Mesothelial cell of epicardium (in vitro differentiated cells): ENCODE measurements around the gene CLPTM1. TPM values are rescaled to one million over a fixed set of nuclear protein-coding genes. Genes with fewer than 3 reads are reported as not detected.

Experiments used
- DNase-seq, 2 experiments: peaks; one replicate each; pipeline ENCODE4 v3.0.0; 2021; ENCODE audit warnings: low spot score in 2 of 2; ENCODE audit not compliant: unreplicated experiment in 2 of 2
- H3K27ac Mint-ChIP-seq: 2 replicates; pipeline ENCODE4 v1.8.0; 2021; ENCODE audit warnings: mixed read lengths
- H3K27me3 Mint-ChIP-seq: 2 replicates; pipeline ENCODE4 v1.8.0; 2021; ENCODE audit warnings: low read depth, mixed read lengths
- H3K36me3 Mint-ChIP-seq: 2 replicates; pipeline ENCODE4 v1.8.0; 2021; ENCODE audit warnings: mixed read lengths
- H3K4me1 Mint-ChIP-seq: 2 replicates; pipeline ENCODE4 v1.8.0; 2021; ENCODE audit warnings: mixed read lengths
- H3K4me3 Mint-ChIP-seq: 2 replicates; pipeline ENCODE4 v1.8.0; 2021; ENCODE audit warnings: mild to moderate bottlenecking, moderate library complexity, mixed read lengths
- H3K9me3 Mint-ChIP-seq: 2 replicates; pipeline ENCODE4 v1.8.0; 2021; ENCODE audit warnings: mixed read lengths
- total RNA-seq: library from RNA; stranded (reverse); gene quantifications from 3 replicates; pipeline ENCODE4 v1.2.1, GENCODE V29; 2021
- TF ChIP-seq, protein P1 (sequence below): fragments of 200-600 bp; sonication (generic); IDR thresholded peaks from one replicate; pipeline ENCODE4 v1.5.0; 2021; ENCODE audit warnings: antibody characterized with exemption; ENCODE audit not compliant: unreplicated experiment

Gene CLPTM1
- total RNA-seq, 1 donor from 2014 or later: 85.6 TPM

DNA sequence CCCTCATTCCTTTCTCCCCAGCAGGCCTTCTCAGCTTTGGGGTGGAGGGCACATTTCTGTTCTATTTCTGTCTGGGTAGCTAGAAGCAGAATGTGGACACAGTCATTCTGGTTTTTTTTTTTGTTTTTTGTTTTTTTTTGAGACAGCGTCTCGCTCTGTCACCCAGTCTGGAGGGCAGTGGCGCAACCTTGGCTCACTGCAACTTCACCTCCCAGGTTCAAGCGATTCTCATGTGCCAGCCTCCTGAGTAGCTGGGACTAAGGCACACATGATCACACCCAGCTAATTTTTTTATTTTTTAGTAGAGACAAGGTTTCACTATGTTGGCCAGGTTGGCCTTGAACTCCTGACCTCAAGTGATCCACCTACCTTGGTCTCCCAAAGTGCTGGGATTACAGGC, 20.3 kb downstream of the CLPTM1 start:
- Mint-ChIP-seq H3K27ac (no peak overlapping the region), H3K9me3 (no peaks in the 10 kb centered on the region), H3K4me1 (no peaks in the 10 kb centered on the region), H3K27me3 (no peaks in the 10 kb centered on the region), H3K36me3 (peaks cover 24% of the 10 kb centered on the region), H3K4me3 (no peak overlapping the region)
- TF ChIP-seq, protein P1, sequence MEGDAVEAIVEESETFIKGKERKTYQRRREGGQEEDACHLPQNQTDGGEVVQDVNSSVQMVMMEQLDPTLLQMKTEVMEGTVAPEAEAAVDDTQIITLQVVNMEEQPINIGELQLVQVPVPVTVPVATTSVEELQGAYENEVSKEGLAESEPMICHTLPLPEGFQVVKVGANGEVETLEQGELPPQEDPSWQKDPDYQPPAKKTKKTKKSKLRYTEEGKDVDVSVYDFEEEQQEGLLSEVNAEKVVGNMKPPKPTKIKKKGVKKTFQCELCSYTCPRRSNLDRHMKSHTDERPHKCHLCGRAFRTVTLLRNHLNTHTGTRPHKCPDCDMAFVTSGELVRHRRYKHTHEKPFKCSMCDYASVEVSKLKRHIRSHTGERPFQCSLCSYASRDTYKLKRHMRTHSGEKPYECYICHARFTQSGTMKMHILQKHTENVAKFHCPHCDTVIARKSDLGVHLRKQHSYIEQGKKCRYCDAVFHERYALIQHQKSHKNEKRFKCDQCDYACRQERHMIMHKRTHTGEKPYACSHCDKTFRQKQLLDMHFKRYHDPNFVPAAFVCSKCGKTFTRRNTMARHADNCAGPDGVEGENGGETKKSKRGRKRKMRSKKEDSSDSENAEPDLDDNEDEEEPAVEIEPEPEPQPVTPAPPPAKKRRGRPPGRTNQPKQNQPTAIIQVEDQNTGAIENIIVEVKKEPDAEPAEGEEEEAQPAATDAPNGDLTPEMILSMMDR: no peak
- no peak for DNase-seq

DNA sequence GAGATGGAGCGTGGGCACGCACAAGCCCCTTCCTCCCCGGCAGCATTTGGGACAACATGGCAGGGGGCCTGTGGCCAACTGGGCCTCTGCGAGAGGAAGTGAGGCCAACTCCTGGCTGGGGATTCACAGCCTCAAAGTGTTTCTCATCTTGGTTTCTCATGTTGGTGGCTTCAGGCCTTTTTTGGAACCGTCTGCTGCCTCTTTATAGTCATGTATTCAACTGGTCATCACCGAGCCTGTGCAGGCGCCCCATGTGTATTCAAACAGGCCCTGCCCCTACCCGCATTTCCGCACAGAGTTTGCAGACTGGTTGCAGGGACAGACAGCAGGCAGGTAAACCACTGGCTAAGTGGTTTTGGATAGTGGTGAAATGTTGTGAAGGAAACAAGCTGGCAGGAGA, 28.8 kb downstream of the CLPTM1 start:
- DNase-seq: no peak
- Mint-ChIP-seq H3K9me3 (no peaks in the 10 kb centered on the region), H3K27ac (no peak overlapping the region), H3K4me1 (no peaks in the 10 kb centered on the region), H3K4me3 (no peak overlapping the region), H3K36me3 (peaks cover 12% of the 10 kb centered on the region), H3K27me3 (no peaks in the 10 kb centered on the region)
- TF ChIP-seq, protein P1: no peak

DNA sequence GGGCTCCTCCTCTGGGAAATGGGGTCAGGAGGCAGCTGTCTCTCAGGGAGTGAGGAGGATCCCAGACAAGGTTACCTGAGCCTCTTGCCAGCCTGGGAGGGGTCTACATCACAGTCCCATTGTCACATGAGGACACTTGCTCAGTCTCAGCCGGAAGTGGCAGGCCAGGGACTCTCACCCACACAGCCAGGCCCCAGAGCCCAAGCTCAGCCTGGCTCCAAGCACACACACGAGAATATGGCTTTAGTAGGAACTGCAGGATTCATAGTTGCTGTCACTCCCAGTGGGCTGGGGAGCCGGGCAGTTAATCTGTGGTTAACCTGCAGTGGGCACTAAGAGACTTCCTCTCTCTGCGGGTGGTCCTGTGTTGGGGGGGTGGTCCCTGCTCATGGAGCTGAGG, 30.3 kb downstream of the CLPTM1 start:
- no peaks in the 10 kb centered on the region for H3K4me1 Mint-ChIP-seq
- no peak overlapping the region for H3K27ac Mint-ChIP-seq
- TF ChIP-seq, protein P1: no peak
- H3K9me3 Mint-ChIP-seq: no peaks in the 10 kb centered on the region
- H3K36me3 Mint-ChIP-seq: peaks cover 11% of the 10 kb centered on the region
- DNase-seq: no peak
- H3K27me3 Mint-ChIP-seq: no peaks in the 10 kb centered on the region
- no peak overlapping the region for H3K4me3 Mint-ChIP-seq

DNA sequence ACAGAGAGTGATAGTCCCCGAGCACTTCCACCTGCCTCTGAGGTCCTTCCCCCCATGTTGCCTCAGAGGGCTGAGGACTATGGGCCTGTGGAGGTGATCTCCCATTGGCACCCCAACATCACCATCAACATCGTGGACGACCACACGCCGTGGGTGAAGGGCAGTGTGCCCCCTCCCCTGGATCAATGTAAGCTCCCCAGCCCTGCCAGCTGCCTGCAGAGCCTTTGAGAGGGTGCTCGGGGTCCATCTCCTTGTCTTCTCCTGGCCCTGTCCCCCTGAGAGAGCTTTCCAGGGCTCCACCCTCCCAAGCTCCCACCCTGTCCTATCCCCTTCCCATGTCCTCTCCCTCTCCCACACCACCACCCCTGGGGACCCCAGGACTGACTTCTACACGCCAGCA, 31.2 kb downstream of the CLPTM1 start:
- H3K36me3 Mint-ChIP-seq: peaks cover 11% of the 10 kb centered on the region
- no peaks in the 10 kb centered on the region for H3K9me3 Mint-ChIP-seq
- H3K4me1 Mint-ChIP-seq: no peaks in the 10 kb centered on the region
- TF ChIP-seq, protein P1: no peak
- no peaks in the 10 kb centered on the region for H3K27me3 Mint-ChIP-seq
- no peak overlapping the region for H3K27ac Mint-ChIP-seq
- H3K4me3 Mint-ChIP-seq: no peak overlapping the region
- DNase-seq: no peak

DNA sequence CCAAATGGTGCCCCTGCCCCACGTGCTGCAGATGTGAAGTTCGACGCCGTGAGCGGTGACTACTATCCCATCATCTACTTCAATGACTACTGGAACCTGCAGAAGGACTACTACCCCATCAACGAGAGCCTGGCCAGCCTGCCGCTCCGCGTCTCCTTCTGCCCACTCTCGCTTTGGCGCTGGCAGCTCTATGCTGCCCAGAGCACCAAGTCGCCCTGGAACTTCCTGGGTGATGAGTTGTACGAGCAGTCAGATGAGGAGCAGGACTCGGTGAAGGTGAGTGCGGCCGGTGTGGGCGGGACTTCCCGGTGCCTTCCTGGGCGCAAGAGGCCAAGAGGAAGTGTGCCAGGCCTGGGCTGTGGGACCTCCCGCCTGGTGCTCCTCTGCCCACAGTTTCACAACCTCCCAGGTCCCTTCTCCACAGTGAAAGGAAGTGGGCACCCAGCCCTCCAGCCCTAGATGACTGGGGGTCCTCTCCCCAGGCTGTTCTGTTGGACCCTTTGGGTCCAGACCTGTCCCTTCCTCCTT, 32.0 kb downstream of the CLPTM1 start:
- TF ChIP-seq, protein P1: no peak
- Mint-ChIP-seq H3K36me3 (peaks cover 15% of the 10 kb centered on the region), H3K9me3 (no peaks in the 10 kb centered on the region), H3K27me3 (no peaks in the 10 kb centered on the region), H3K27ac (no peak overlapping the region), H3K4me1 (no peaks in the 10 kb centered on the region), H3K4me3 (no peak overlapping the region)
- DNase-seq: no peak

DNA sequence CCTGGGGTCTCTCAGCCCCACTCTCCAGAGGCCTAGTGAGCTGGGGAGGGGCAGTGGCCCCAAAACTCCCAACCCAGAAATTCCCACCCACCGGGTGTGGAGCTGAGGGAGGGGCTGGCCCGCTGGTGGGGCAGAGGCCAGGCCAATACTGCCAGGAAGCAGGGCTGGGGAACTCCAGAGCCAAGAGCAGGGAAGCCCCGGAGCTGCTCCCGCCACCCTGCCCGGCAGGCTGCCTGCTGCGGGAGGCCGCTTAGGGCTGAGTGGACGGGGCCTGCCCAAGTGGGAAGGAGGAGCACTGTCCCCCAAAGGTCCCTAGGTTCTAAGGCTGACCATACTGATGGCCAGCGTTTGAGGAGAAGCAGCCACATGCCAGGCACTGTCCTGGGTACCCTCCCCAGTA, 33.1 kb downstream of the CLPTM1 start:
- no peak for DNase-seq
- Mint-ChIP-seq H3K4me3 (no peak overlapping the region), H3K4me1 (no peaks in the 10 kb centered on the region), H3K36me3 (peaks cover 15% of the 10 kb centered on the region), H3K27me3 (no peaks in the 10 kb centered on the region), H3K27ac (no peak overlapping the region), H3K9me3 (no peaks in the 10 kb centered on the region)
- TF ChIP-seq, protein P1: no peak
